GM03348 (cell line): ENCODE data around the gene DNHD1.
A peak's percentile ranks its signal among the peaks of the same experiment; 100 is the strongest.

Source experiments
- DNase-seq: peaks from one replicate; pipeline ENCODE4 v3.0.0; 2012; ENCODE audit warnings: low spot score

Gene DNHD1

DNA sequence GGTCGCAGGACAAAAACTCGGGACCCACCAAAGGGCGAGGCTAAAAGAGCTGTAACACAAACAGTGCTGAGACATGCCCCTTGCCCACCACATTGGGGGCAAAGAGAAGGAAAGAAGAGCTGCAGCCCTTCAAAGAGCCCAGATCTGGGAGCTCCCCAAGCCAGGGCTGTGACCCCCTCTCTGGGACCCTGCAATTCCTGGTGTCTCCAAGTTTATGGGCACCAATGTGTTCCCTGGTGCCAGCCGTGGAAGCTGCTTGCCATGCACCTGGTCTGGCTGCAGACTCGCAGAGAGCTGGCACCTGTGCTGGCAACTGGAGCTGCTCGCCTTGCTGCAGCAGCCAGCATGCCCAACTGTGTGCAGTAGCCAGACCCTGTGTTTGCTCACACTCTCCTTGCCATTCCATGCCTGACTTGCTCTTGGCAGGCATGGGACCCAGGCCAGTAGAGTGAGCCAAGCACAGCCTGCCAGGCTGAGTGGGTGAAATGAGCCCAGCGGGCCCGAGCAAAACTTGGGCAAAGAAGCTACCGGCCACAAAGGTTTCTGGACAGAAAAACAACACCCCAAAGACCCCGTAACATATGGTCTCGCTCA lies 90.4 kb downstream of the DNHD1 start:
- no peak for DNase-seq

- no peak for DNase-seq
Observed at GRCh38 chr11:6588018-6588417, 90.9 kb downstream of the DNHD1 start.

GRCh38 chr11:6594142-6594768 lies 97.2 kb downstream of the DNHD1 start:
- no peak for DNase-seq

- no peak for DNase-seq
Observed at GRCh38 chr11:6596239-6596877, 99.3 kb downstream of the DNHD1 start.

DNA sequence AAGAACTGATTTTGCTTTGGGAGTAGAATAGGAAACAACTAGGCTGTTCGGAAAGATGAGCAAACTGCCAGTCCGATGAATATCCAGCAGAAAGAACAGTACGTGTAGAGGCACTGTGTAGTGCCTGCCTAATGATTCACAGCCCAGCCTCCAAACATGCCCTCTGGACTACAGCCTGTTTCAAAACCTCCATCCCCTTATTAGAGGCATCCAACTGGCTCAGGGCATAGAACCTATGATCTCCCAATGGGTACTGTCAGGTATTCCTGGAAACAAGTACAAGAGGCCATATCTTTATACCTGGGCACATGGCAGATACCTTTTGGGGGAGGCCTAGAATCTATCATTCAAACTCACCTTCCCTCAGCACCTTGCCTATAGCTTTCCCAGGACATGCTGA lies 101.5 kb downstream of the DNHD1 start:
- DNase-seq = no peak

DNA sequence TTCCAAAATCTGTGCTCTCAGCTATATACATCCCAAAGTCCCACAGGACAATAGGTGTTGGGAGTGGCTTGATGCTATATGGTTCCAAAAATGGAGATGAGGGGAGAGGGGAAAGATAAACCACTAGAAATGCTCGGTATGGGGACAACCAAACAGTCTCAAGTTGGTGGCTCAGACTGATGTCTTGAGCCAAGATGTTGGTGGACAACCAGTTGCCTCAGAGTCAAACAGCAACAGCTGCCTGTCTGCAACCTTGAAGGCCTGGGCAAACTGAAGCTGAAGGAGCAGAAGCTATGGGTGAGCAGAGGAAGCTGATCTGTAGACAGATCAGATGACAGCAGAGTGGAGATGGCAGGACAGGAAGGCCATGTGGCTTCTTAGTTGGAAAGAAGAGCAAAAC lies 102.4 kb downstream of the DNHD1 start:
- DNase-seq = no peak

GRCh38 chr11:6599881-6600390 lies 102.9 kb downstream of the DNHD1 start:
- DNase-seq = no peak

GRCh38 chr11:6601041-6601461 lies 104.0 kb downstream of the DNHD1 start:
- DNase-seq = no peak

DNA sequence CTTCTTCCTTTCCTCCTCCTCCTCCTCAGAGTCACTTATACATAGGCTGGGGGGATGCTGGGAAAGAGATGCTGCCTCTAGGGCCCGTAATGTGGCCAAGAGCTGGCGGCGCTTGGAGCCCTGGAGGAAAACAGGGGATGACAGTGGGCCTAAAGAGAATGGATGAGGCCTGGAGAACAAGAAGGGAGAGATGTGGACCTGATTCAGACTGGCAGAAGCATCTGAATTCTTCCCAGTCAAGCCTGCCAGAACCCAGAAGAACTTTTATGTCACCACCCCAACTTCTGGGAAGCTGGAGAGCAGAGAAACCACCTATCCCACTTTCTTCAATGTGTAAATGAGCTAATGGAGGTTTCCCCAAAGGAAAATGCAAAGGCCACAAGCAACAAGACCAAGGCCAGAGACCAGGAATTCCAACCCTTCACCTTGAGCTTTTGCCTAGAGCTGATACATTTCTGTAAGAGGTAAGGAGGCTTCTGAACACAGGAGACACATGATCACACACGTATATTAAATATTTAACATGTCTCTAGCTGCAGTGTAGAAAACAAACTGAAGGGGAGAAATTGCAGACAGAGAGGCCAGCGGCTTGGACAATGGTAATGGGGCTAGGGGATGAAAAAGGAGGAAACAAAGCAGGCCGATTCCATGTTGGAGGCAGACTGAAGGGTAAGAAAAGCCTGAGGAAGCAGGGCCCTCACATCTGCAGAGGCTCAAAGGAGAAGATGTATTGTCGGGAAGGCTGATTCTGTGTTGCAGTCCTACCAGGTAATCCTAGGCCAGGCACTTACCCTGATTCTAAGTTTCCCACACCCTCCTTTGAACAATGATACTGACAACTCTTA lies 105.2 kb downstream of the DNHD1 start:
- DNase-seq = no peak

DNA sequence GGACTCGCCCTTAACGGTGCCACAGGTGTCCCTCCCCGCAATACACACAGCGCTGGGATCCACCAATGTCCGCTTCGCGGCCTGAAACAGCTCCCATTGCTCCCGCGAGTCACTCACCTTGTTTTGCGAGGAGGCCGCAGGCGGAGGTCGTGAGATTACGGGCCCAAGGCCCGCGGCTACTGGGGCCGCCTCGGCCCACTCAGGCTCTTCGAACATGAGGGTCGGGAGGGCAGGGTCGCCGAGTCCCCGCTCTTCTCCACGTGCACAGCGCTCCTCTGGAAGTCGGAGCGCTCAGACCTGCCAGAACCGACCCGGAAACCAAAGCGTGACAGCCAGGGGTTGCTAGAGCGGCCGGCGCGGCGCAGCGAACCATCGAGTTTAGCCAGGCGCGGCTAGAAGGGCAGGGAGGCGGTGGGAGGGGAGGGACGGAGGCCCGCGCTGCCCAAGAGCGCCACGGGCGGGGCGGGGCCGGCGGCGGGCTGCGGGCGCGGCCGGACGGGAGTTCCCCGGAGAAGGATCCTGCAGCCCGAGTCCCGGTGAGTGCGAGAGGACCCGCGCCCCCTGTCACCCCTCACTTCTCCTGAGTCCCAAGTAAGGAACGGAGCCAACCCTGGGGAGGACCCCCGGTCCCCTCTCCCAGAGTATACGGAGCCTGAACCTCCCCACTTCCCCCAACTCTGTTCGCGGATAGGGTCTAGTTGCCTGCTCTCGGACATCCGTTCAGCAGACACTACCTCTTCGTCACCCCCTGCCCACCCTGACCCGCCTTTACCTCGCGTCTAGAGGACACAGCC lies 106.4 kb downstream of the DNHD1 start, which contains the start of the genes ILK and RRP8:
ILK (plus strand) TSS at position 488 of the 794 bp plus-strand sequence. CDS start 498 bp downstream, outside the sequence.
RRP8 (minus strand) TSS at position 330 of the 794 bp plus-strand sequence; CDS start at position 216, 114 bp downstream.
- peak; percentile 97 for DNase-seq

DNA sequence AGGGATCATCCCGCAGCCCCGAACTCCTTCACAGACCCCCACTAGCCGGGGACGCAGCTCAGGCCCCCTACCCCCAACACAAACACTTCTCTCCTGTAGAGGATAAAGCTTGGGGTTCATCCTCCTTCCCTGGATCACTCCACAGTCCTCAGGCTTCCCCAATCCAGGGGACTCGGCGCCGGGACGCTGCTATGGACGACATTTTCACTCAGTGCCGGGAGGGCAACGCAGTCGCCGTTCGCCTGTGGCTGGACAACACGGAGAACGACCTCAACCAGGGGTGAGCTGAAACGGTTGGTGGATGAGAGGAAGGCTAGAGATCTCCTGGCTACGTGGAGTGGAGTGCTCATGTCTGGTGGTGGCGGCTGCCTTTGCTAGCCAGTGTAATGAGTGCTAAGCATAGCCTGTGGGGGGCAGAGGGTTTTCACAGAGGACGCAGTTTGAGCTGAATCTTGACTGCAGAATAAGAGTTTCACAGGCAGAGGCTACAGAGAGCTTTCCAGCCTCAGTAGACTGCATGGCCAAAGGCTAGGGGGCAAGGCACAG lies 107.1 kb downstream of the DNHD1 start:
- peak; percentile 75 for DNase-seq

DNA sequence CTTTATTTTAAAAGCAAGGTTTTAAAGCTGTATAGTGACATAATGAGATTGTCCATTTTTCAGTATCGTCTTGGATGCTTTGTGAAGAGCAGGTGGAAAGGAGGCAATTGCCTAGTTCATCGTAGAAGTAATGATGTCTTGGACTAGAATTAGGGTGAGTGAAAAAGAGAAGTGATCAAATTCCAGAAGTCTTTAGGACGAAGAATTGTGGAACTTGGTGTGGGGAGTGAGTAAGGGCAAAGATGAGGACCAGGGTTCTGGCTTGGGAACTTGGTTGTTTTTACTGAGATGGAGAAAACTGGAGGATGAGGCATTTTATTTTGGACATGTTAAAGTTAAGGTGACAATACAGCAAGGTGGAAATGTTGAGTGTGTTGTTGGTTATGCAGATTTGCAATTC lies 107.7 kb downstream of the DNHD1 start:
- DNase-seq = no peak

DNA sequence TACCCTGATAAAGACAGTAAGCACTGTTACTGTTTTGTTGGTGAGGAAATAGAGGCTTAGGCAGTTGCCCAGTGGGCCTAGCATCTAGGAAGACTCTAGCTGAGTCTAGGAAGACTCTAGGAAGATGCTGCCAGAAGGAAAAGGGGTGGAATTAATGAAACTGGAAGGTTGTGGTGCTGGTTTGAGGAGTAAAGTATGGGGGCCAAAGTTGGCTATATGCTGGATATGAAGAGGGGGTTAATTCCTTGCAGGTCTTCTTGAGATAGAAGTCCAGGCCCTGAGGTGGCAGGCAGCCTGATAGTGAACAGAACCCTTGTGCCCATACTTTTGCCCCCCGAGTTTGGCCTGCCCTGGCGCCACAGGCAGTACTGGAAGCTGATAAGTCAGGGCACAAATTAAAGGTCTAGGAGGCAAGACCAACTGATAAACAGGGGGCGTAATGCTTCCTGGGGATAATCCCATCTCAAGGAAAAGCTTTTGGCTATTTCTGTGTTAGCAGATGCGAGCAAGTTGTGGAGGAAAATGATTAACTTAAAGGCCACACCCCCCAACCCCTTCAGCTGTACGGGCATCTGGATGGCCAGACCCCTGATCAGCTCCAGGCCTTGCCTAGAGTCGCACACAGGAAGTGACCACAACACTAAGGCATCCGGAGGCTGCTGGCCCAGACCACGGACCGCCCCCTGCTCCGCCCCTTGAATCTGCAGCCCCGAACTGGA lies 109.5 kb downstream of the DNHD1 start:
- peak; percentile 96 for DNase-seq

DNA sequence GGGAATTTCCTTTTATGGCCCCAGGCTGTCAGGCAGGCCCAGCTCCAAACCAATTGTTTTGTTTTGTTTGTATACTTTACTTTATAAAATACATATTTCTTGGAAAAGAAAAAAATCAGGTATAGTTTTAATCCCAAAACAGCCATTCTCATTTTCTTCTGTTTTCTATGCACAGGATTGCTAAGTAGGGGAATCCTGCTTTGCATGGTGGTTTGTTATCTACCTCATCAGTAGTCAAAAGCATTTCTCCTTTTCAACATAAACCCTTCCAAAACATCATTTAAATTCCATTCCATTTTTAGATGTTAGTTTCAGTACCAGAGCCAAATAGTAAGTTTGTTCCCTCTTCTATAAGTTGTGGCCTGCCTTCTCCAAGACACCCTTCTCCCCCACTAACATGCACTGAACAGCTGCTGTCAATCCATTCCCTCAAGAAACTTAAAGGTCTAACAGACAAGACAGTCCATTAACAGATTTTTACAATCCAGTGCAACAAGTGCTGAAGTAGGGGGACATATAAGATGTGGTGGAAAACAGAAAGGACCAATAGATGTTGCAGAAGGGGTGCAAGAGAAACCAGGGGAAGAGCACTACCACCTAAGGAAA lies 110.2 kb downstream of the DNHD1 start:
- no peak for DNase-seq

DNA sequence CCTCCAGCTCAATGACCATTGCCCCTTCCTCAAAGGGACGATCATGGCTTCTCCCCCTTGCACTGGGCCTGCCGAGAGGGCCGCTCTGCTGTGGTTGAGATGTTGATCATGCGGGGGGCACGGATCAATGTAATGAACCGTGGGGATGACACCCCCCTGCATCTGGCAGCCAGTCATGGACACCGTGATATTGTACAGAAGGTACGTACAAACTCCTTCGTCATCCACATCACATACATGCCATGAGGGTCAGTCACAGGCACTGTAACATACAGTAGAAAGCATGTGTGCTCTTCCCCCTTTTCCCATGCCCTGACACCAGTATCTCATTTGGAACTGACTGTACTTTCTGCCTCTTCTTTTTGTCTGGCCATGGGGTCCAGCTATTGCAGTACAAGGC lies 110.9 kb downstream of the DNHD1 start:
- no peak for DNase-seq

- DNase-seq = no peak
Observed at GRCh38 chr11:6608726-6609501, 111.8 kb downstream of the DNHD1 start.

DNA sequence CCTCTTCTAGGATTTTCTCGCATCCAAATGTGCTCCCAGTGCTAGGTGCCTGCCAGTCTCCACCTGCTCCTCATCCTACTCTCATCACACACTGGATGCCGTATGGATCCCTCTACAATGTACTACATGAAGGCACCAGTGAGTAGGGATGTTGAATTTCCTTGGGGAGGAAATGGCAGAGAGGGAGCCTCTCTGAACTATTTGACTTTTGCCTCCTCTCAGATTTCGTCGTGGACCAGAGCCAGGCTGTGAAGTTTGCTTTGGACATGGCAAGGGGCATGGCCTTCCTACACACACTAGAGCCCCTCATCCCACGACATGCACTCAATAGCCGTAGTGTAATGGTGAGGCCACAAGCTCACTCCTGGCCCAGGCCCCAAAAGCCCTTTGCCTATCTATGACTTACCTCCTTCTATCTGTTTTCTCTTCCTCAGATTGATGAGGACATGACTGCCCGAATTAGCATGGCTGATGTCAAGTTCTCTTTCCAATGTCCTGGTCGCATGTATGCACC lies 112.5 kb downstream of the DNHD1 start:
- no peak for DNase-seq

DNA sequence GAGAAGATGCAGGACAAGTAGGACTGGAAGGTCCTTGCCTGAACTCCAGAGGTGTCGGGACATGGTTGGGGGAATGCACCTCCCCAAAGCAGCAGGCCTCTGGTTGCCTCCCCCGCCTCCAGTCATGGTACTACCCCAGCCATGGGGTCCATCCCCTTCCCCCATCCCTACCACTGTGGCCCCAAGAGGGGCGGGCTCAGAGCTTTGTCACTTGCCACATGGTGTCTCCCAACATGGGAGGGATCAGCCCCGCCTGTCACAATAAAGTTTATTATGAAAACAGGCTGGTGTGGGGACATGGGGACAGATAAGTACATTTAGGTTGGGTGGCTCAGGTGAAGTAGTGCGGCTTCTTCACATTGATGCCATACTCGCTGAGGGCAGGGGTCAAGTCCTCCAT lies 113.5 kb downstream of the DNHD1 start:
- no peak for DNase-seq
